CD4-positive, alpha-beta memory T cell (primary cell): ENCODE measurements around the gene BLID. TPM values are rescaled to one million over a fixed set of nuclear protein-coding genes. Genes with fewer than 3 reads are reported as not detected.

Source experiments
- CTCF ChIA-PET: fragments of 350-600 bp; sonication (Branson Sonifier 250); formaldehyde crosslinking; loops from one replicate; lab custom pipeline; 2021; ENCODE audit warnings: inconsistent platforms; ENCODE audit not compliant: partially characterized antibody; lab: Charles Lee
- POLR2A ChIA-PET: fragments of 350-600 bp; sonication (Branson Sonifier 250); formaldehyde crosslinking; loops from one replicate; lab custom pipeline; 2021; ENCODE audit not compliant: partially characterized antibody; lab: Charles Lee
- DNase-seq, 5 donors: peaks; one replicate each; pipeline versions ENCODE4 v3.0.0 to v3.0.0-alpha.2; 2020 to 2022; ENCODE audit warnings: mixed read lengths in 1 of 5
- H3K27ac ChIP-seq: one replicate; pipeline ENCODE4 v1.7.0; 2013; ENCODE audit warnings: low read depth, low read length
- H3K27me3 ChIP-seq: 2 replicates; pipeline ENCODE4 v1.7.0; 2013; ENCODE audit warnings: mild to moderate bottlenecking, low read length, moderate library complexity; ENCODE audit not compliant: insufficient read depth
- H3K36me3 ChIP-seq: 2 replicates; pipeline ENCODE4 v1.7.0; 2013; ENCODE audit warnings: mild to moderate bottlenecking, low read length, moderate library complexity; ENCODE audit not compliant: insufficient read depth
- H3K4me1 ChIP-seq: 2 replicates; pipeline ENCODE4 v1.7.0; 2013; ENCODE audit warnings: mild to moderate bottlenecking, low read length, moderate library complexity; ENCODE audit not compliant: insufficient read depth
- H3K4me3 ChIP-seq, 2 donors: one replicate each; pipeline ENCODE4 v1.7.0; 2013; ENCODE audit warnings: low read length in 2 of 2, mild to moderate bottlenecking in 1 of 2
- H3K9me3 ChIP-seq, 2 donors: one replicate each; pipeline ENCODE4 v1.7.0; 2013; ENCODE audit warnings: low read length in 2 of 2, control low read depth in 1 of 2; ENCODE audit not compliant: control insufficient read depth in 1 of 2
- H3K27ac Mint-ChIP-seq, 7 donors: one replicate each; pipeline ENCODE4 v1.8.0; 2020 to 2021; ENCODE audit warnings: mixed read lengths in 7 of 7, mild to moderate bottlenecking in 6 of 7, inconsistent platforms in 3 of 7, moderate library complexity in 3 of 7
- H3K27me3 Mint-ChIP-seq, 2 donors: one replicate each; pipeline ENCODE4 v1.8.0; 2020 to 2021; ENCODE audit warnings: mixed read lengths in 2 of 2
- H3K36me3 Mint-ChIP-seq, 2 donors: one replicate each; pipeline ENCODE4 v1.8.0; 2020 to 2021; ENCODE audit warnings: mixed read lengths in 2 of 2, inconsistent platforms in 1 of 2, mild to moderate bottlenecking in 1 of 2
- H3K4me1 Mint-ChIP-seq, 4 donors: one replicate each; pipeline ENCODE4 v1.8.0; 2020 to 2021; ENCODE audit warnings: mixed read lengths in 4 of 4, mild to moderate bottlenecking in 1 of 4
- H3K4me3 Mint-ChIP-seq, 8 donors: one replicate each; pipeline ENCODE4 v1.8.0; 2020 to 2021; ENCODE audit warnings: mixed read lengths in 8 of 8, mild to moderate bottlenecking in 7 of 8, moderate library complexity in 6 of 8, inconsistent platforms in 3 of 8
- H3K9me3 Mint-ChIP-seq, 8 donors: one replicate each; pipeline ENCODE4 v1.8.0; 2020 to 2021; ENCODE audit warnings: mixed read lengths in 8 of 8, mild to moderate bottlenecking in 5 of 8, inconsistent platforms in 3 of 8, moderate library complexity in 1 of 8
- intact Hi-C: fragments of 100-400 bp; cut with micrococcal nuclease; formaldehyde crosslinking; loops from one replicate; pipeline ENCODE4 v1.15.1; 2023
- microRNA-seq: library from miRNA; unstranded; fragments of <30 nt; microRNA quantifications from one replicate; pipeline ENCODE4 v1.2.0, GENCODE V29; 2021; ENCODE audit warnings: borderline replicate concordance, borderline number of aligned reads, borderline microRNAs expressed, mixed read lengths
- polyA plus RNA-seq, 2 donors: library from polyadenylated mRNA; unstranded; fragments of 300-500 nt; fragmentation: Illumina TruSeq; gene quantifications; one replicate each; pipeline ENCODE4 v1.2.3, GENCODE V29; 2021
- total RNA-seq, 2 experiments: library from RNA; stranded (reverse); gene quantifications; one replicate each; pipeline ENCODE4 v1.2.3, GENCODE V29; 2021

BLID gene
- total and polyA plus RNA-seq, 4 experiments from 2014 or later = not detected

DNA sequence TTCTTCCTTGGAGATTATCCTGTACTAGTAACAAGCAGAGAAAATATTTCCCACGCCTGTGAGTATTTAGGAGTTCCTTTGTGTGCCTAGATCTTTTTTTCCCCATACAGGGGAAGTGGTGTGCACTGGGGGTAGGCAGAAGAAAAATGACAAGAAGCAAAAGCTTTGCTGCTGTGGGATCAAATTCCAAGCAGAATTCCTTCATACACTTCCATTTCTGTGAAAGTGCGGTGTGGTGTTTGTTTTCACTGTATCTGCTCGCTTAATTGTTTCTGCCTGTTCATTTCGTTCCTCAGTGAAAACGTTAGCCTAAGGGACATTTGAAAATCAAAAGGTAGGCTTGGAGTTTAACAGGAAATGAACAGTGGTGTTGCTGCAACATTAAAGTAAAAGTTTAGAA, 47.9 kb downstream of the BLID start:
- Mint-ChIP-seq H3K27ac (no peak overlapping the region), H3K9me3 (peaks cover 0 to 3% (median 0%) of the 10 kb centered on the region in 8 donors), H3K27me3 (no peaks in the 10 kb centered on the region), H3K4me1 (no peaks in the 10 kb centered on the region), H3K36me3 (no peaks in the 10 kb centered on the region), H3K4me3 (no peak overlapping the region)
- no peak for DNase-seq
- POLR2A ChIA-PET = interaction anchor here (0.9 kb wide), 1 partner anchor 12 kb away, joined by 4 read pairs; no protein-coding TSS in a partner anchor
- no peak overlapping the region for H3K27ac ChIP-seq
- H3K36me3 ChIP-seq = no peaks in the 10 kb centered on the region
- intact Hi-C loops = no loop called here
- H3K4me3 ChIP-seq = no peak overlapping the region
- no peaks in the 10 kb centered on the region for H3K27me3 ChIP-seq
- no peaks in the 10 kb centered on the region for H3K4me1 ChIP-seq
- H3K9me3 ChIP-seq = no peaks in the 10 kb centered on the region
- CTCF ChIA-PET = no interaction called here

Small RNA genes within 50 kb of the gene (microRNA-seq; reads per million reads assigned to microRNA genes)
- gene MIR100 (8.6 reads per million, percentile 36 among the genes with 10 or more reads in this experiment), gene MIR125B1 (0.72 reads per million), gene MIRLET7A2 (89.1 reads per million, percentile 67 among the genes with 10 or more reads in this experiment)
